NCI-H526 (cell line): Measurements from ENCODE around the gene GZMB.
A peak's percentile ranks its signal among the peaks of the same experiment; 100 is the strongest.
"Not testable (repeated sequence)": the region's sequence is repeated elsewhere in the genome, so short reads cannot be mapped to it uniquely, and the experiment has no call there.

Experiments used
- DNase-seq, 2 experiments: peaks; one replicate each; lab custom pipeline; 2025; lab: John Stamatoyannopoulos, UW

Gene GZMB

GRCh38 chr14:24631749-24632335 is 2.1 kb downstream of the GZMB start:
- DNase-seq: no peak

- DNase-seq: no peak
Measured at GRCh38 chr14:24630872-24631477, 3.0 kb downstream of the GZMB start.

GRCh38 chr14:24630087-24630871 is 3.7 kb downstream of the GZMB start:
- DNase-seq: no peak

DNA sequence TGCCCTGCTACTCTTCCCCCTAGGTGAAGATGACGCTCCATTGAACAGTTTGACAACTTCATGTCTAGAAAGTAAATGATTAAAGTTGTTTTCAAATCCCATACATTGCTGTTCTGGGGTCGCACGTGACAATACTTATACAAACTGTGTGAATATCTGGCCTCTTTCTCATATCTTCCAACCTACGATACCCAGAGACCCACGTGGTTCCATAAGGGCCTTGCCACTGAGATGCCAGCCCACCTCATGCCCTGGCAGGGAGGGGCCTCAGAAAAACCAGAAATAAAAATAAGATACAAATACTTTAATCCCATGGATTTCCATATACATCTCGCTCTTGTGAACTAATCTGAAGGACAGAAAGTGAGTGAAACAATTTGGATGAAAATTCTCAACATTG is 4.5 kb downstream of the GZMB start:
- no peak for DNase-seq

- DNase-seq: no peak
Measured at GRCh38 chr14:24613747-24614146, 20.2 kb downstream of the GZMB start.

- no peak for DNase-seq
Measured at GRCh38 chr14:24613241-24613640, 20.7 kb downstream of the GZMB start.

DNA sequence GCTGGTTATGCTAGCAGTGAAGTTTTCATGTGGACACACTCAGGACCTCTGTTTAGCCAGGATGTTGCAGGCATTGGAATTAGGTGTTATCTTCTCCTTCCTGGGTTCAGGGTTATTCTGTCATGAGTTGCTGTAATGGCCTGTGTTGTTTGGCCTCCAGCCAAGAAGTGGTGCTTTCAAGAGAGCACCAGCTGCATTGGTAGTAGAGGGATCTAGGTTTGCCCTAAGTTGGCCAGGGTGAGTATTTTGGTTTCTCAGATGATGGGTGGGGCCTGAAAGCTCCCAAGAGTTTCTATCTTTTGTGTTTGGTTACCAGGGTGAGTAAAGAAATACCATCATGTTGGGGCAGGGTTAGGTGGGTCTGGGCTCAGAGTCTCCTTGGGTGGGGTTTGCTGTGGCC is 21.8 kb downstream of the GZMB start:
- no peak for DNase-seq

DNA sequence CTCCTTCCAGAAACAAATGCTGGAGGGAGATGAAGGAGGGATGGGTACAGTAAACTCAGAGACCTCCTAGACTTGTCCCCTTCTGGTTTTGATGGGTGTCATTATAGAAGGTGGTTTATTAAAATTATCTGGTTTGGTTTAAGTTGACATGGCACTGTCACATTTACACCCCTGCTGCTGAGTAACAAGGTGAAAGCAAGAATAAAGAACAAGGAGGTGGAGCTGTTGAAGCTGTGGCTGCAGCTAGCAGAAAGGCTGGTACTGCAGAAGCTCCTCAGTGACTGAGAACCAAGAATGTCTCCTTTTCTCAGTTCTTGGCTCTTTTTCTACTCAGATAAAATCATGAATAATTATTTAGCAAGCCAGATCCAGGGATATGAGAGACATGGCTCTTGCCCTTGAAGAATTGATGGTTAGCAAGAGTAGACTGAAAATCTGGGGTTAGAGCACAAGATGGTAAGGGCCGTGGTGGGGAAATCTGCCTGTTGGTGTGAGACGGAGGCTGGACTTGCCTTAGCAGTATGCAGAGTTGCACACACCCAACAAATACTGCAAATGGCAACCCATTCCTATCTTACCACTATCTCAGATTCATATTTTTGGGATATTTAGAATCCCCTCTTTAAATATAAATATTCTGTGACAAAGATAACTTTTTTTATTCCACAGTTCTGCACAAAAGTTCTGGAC is 24.2 kb downstream of the GZMB start, which contains the start of gene GZMH:
Gene GZMH, minus strand, starts transcription at position 31 of the 690 bp plus-strand sequence. CDS start 72 bp downstream, outside the sequence.
- no peak for DNase-seq

GRCh38 chr14:24607635-24608514 is 26.1 kb downstream of the GZMB start:
- no peak for DNase-seq

DNA sequence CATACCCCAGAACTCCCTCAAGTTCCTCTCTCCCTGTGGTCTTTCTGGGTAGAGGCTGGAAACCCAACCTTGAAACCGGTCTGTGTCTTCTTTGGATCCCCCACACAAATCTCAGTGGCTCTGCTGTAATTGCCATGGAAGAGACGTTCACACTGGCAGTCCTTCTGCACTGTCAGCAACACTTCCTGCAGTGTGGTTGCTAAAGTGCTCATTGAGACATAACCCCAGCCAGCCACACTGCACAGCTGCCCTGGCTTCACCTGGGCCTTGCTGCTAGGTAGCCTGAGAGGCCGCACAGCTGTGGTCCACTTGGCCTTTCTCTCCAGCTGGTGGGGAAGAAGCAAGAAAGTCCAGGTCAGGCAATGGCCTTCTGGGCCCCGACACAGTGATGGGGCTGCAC is 26.9 kb downstream of the GZMB start:
- DNase-seq: no peak

GRCh38 chr14:24606297-24606696 is 27.7 kb downstream of the GZMB start:
- DNase-seq: no peak

GRCh38 chr14:24605435-24606190 is 28.4 kb downstream of the GZMB start:
- DNase-seq: peak in 1 of 2 experiments; percentile 27

DNA sequence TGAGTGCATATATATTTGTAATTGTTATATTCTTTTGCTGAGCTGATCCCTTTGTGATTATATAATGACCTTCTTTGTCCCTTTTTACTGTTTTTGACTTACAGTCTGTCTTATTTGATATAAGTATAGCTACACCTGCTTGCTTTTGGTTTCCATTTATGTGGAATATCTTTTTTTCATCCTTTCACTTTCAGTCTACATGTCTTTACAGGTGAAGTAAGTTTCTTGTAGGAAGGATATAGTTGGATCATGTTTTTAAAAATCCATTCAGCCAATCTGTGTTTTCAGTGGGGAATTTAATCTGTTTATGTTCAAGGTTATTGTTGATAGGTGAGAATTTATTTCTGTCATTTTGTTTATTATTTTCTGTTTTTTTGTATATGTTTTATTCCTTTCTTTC is 36.6 kb downstream of the GZMB start:
- DNase-seq: no peak

DNA sequence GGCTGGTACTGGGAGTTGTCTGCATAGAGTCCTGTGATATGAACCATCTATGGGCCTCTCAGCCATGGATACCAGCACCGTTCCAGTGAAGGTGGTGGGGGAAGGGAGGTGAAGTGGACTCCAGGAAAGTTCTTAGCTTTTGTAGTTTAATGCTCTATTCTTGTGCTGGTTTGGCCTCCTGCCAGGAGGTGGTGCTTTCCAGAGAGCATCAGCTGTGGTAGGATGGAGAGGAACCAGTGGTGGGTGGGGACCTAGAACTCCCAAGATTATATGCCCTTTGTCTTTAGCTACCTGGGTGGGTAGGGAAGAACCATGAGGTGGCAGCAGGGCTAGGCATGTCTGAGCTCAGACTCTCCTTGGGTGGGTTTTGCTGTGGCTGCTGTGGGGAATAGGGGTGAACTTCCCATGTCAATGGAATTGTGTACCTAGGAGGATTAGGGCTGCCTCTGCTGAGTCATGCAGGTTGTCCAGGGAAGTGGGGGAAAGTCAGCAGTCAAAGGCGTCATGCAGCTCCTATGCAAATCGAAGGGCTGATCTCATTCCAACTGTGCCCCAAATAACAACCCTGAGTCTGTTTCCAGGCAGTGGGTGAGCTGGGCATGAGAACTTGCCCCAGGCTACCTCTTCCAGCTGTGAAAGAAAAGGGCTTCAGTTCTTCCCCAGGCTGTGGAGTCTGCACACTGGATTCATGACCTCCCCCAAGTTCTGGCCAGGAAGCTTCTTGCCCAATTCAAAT is 38.7 kb downstream of the GZMB start:
- no peak for DNase-seq

DNA sequence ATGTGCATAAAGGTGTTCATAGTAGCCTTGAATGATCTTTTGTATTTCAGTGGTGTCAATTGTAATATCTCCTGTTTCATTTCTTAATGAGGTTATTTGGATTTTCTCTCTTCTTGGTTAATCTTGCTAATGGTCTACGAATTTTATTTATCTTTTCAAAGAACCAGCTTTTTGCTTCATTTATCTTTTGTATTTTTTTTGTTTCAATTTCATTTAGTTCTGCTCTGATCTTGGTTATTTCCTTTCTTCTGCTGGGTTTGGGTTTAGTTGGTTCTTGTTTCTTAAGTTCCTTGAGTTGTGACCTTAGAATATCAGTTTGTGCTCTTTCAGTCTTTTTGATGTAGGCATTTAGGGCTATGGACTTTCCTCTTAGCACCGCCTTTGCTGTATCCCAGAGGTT is 43.0 kb downstream of the GZMB start:
- not testable (repeated sequence) for DNase-seq

DNA sequence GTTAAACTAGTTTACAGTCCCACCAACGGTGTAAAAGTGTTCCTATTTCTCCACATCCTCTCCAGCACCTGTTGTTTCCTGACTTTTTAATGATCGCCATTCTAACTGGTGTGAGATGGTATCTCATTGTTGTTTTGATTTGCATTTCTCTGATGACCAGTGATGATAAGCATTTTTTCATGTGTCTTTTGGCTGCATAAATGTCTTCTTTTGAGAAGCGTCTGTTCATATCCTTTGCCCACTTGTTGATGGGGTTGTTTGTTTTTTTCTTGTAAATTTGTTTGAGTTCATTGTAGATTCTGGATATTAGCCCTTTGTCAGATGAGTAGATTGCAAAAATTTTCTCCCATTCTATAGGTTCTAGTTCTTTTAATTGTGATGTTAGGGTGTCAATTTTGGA is 49.6 kb downstream of the GZMB start:
- DNase-seq: not testable (repeated sequence)
